GM19043 (cell line): ENCODE measurements around the gene C4A.
"Not testable (repeated sequence)": the region's sequence is repeated elsewhere in the genome, so short reads cannot be mapped to it uniquely, and the experiment has no call there.

Experiments
- ATAC-seq: cut with Tn5 transposase; IDR thresholded peaks from one replicate; pipeline ENCODE4 v1.9.1; 2021; ENCODE audit warnings: low read depth; ENCODE audit not compliant: unreplicated experiment

Gene C4A

DNA sequence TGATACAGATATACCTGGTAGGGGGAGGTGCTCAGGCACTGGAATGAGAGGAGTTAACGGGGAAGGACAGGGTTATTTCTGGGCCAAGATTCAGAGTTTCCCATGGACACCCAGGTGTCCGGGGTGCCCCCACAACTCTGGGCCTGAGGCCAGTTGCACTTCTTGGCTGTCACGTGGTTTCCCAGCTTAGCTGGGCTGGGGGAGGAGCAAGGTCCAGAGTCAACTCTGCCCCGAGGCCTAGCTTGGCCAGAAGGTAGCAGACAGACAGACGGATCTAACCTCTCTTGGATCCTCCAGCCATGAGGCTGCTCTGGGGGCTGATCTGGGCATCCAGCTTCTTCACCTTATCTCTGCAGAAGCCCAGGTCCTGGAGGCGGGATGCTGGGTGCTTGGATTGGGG, 32.7 kb downstream of the C4A start, which contains the start of gene C4B:
Gene C4B, plus strand, starts transcription at position 249 of the 400 bp plus-strand sequence. Its CDS starts 51 bp downstream, at position 300.
- not testable (repeated sequence) for ATAC-seq

DNA sequence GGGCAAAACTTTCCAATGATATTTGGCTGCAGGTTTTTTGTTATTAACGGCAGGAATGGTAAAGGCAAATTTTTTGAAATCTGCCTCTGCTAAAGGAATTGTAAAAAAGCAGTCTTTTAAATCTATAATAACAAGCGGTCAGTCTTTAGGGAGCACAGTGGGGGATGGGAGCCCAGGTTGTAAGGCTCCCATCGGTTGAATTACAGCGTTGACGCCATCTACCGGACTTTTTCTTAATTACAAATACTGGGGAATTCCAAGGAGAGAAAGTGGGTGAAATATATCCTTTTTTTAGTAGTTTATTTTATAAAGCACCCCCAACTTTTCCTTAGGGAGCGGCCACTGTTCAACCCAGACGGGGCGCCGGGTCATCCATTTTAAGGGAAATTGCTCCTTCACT, 40.2 kb downstream of the C4A start:
- not testable (repeated sequence) for ATAC-seq

DNA sequence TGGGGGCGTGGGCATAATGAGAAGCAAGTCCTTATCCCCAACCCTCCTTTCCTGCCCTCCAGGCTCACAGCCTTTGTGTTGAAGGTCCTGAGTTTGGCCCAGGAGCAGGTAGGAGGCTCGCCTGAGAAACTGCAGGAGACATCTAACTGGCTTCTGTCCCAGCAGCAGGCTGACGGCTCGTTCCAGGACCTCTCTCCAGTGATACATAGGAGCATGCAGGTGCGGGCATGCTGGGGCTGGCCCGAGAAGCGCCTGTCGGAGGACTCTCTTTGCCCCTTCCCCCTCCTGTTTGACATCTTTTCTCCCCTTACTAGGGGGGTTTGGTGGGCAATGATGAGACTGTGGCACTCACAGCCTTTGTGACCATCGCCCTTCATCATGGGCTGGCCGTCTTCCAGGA, 46.8 kb downstream of the C4A start:
- not testable (repeated sequence) for ATAC-seq

DNA sequence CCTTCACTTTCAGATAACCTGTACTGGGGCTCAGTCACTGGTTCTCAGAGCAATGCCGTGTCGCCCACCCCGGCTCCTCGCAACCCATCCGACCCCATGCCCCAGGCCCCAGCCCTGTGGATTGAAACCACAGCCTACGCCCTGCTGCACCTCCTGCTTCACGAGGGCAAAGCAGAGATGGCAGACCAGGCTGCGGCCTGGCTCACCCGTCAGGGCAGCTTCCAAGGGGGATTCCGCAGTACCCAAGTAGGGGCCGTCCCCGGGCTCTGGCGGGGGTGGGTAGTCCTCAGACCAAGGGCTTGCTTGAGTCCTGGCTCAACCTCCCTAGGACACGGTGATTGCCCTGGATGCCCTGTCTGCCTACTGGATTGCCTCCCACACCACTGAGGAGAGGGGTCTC, 47.7 kb downstream of the C4A start:
- ATAC-seq: not testable (repeated sequence)

DNA sequence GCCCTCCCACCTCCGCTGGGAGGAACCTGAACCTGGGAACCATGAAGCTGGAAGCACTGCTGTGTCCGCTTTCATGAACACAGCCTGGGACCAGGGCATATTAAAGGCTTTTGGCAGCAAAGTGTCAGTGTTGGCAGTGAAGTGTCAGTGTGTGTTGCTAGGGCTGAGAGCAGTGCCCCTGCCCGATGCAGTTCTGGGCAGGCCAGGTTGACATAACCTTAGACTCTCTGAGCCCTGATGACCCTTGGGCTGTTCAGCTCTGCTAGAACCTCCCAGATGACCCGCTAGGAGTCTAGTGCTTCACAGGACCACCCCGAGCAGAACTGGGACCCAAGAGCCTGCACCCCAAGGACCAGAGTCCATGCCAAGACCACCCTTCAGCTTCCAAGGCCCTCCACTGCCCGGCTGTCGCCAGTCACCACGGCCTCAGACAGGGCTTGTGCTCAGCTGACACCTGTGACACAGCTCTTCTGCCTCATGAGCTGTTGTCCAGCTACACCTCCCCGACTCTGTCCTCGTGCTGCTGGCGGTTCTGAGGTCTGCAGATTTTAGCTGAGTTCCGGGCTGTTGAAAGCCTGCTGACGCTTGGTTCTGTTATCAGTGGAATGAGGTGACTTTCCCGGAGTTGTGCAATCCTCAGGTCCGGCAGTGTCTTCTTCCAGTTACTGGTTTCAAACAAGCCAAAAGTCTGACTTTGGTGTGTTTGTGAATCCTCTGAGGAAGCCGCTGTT, 53.6 kb downstream of the C4A start:
- not testable (repeated sequence) for ATAC-seq

DNA sequence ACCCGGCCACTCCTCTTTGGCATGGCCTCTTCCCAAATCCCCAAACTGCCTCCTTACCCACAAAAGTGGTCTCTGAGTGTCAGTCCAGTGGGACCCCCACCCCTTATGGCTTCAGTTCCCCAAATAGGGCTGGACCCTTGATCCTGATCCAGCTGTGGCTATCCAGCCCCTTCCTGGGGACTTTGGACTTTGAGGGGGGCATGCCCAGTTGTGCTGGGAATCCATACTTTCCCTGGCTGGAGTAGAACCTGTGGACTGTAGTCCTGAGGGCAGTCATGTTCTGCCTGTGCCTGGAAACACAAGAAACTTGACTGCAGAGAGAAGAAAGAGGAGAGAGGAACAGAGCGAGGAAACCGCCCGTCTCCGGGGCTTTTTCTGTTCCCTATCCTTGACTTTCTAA, 55.3 kb downstream of the C4A start:
- ATAC-seq: not testable (repeated sequence)

DNA sequence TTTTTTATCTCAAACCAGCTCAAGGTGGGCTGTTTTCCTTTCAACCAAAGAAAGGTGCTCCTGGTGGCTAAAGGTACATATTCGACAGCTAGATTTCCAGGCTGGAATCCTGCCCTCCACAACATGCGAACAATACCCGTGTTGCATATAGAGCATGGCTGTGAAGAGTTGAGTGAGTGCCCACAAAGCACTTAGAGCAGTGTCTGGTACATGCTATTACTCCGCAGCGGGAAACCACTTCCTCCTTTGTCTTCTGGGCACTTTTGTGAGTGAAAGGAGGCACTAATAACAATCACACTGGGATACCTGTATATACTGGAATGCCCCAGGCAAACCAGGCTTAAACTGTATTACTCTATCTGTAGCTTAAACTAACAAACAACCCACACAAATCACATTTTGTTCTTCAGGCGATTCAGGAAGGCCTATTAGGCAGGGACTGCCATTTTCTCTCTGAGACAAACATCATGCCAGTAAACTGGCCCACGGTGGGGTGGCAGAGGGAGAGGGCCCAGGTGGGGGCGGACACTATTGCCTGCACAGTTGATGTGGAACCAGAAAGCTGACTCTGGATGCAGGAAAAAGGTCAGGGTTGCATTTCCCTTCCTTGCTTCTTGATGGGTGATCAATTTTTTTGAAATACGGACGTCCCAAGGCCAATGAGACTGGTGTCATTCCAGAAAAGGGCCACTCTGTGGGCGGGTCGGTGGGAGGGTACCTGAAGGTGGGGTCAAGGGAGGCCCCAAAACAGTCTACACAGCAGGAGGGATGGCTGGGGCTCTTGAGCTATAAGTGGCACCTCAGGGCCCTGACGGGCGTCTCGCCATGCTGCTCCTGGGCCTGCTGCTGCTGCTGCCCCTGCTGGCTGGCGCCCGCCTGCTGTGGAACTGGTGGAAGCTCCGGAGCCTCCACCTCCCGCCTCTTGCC, 56.0 kb downstream of the C4A start, which contains the start of gene CYP21A2:
Gene CYP21A2, plus strand, starts transcription at position 818 of the 927 bp plus-strand sequence. Its CDS starts 8 bp downstream, at position 826.
- not testable (repeated sequence) for ATAC-seq

DNA sequence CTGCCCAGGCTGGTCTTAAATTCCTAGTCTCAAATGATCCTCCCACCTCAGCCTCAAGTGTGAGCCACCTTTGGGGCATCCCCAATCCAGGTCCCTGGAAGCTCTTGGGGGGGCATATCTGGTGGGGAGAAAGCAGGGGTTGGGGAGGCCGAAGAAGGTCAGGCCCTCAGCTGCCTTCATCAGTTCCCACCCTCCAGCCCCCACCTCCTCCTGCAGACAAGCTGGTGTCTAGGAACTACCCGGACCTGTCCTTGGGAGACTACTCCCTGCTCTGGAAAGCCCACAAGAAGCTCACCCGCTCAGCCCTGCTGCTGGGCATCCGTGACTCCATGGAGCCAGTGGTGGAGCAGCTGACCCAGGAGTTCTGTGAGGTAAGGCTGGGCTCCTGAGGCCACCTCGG, 57.0 kb downstream of the C4A start:
- ATAC-seq: not testable (repeated sequence)

DNA sequence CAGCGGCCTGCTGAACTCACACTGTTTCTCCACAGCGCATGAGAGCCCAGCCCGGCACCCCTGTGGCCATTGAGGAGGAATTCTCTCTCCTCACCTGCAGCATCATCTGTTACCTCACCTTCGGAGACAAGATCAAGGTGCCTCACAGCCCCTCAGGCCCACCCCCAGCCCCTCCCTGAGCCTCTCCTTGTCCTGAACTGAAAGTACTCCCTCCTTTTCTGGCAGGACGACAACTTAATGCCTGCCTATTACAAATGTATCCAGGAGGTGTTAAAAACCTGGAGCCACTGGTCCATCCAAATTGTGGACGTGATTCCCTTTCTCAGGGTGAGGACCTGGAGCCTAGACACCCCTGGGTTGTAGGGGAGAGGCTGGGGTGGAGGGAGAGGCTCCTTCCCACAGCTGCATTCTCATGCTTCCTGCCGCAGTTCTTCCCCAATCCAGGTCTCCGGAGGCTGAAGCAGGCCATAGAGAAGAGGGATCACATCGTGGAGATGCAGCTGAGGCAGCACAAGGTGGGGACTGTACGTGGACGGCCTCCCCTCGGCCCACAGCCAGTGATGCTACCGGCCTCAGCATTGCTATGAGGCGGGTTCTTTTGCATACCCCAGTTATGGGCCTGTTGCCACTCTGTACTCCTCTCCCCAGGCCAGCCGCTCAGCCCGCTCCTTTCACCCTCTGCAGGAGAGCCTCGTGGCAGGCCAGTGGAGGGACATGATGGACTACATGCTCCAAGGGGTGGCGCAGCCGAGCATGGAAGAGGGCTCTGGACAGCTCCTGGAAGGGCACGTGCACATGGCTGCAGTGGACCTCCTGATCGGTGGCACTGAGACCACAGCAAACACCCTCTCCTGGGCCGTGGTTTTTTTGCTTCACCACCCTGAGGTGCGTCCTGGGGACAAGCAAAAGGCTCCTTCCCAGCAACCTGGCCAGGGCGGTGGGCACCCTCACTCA, 57.7 kb downstream of the C4A start:
- not testable (repeated sequence) for ATAC-seq

DNA sequence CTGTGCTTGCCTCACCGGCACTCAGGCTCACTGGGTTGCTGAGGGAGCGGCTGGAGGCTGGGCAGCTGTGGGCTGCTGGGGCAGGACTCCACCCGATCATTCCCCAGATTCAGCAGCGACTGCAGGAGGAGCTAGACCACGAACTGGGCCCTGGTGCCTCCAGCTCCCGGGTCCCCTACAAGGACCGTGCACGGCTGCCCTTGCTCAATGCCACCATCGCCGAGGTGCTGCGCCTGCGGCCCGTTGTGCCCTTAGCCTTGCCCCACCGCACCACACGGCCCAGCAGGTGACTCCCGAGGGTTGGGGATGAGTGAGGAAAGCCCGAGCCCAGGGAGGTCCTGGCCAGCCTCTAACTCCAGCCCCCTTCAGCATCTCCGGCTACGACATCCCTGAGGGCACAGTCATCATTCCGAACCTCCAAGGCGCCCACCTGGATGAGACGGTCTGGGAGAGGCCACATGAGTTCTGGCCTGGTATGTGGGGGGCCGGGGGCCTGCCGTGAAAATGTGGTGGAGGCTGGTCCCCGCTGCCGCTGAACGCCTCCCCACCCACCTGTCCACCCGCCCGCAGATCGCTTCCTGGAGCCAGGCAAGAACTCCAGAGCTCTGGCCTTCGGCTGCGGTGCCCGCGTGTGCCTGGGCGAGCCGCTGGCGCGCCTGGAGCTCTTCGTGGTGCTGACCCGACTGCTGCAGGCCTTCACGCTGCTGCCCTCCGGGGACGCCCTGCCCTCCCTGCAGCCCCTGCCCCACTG, 58.6 kb downstream of the C4A start:
- ATAC-seq: not testable (repeated sequence)

DNA sequence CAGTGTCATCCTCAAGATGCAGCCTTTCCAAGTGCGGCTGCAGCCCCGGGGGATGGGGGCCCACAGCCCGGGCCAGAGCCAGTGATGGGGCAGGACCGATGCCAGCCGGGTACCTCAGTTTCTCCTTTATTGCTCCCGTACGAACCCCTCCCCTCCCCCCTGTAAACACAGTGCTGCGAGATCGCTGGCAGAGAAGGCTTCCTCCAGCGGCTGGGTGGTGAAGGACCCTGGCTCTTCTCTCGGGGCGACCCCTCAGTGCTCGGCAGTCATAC, 59.1 kb downstream of the C4A start:
- not testable (repeated sequence) for ATAC-seq

DNA sequence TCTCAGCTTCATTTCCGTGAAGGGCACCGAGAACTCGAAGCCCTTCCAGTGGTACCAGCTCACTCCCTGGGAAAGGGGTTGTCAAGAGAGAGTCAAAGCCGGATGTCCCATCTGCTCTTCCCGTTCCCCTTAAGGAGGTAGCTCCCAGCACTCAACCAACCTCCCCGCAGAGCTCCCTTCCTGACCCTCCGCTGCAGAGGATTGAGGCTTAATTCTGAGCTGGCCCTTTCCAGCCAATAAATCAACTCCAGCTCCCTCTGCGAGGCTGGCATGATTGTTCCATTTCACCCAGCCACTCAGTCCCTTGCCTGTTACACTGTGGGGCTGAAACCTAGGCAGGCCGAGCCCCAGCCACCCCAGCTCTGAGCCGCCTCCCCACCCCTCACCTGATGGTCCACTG, 59.5 kb downstream of the C4A start:
- not testable (repeated sequence) for ATAC-seq

DNA sequence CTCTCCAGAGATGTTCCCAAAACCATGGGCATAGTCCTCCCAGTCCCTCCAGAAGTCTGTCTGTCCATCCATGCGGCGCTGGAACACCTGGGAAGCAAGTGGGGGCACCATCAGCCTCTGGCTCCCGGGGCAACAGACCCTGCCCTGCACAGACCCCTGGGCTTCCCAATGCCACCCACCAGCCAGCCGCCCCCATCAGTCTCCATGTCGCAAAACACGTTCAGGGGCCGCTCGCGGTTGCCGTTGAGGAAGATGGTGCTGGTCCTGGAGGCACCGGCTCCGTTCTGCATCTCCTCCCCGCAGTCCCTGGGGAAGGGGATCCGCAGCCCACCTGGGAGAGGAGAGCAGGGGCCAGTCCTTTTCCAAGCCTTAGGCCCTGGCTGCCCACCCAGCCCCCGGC, 60.4 kb downstream of the C4A start:
- not testable (repeated sequence) for ATAC-seq

DNA sequence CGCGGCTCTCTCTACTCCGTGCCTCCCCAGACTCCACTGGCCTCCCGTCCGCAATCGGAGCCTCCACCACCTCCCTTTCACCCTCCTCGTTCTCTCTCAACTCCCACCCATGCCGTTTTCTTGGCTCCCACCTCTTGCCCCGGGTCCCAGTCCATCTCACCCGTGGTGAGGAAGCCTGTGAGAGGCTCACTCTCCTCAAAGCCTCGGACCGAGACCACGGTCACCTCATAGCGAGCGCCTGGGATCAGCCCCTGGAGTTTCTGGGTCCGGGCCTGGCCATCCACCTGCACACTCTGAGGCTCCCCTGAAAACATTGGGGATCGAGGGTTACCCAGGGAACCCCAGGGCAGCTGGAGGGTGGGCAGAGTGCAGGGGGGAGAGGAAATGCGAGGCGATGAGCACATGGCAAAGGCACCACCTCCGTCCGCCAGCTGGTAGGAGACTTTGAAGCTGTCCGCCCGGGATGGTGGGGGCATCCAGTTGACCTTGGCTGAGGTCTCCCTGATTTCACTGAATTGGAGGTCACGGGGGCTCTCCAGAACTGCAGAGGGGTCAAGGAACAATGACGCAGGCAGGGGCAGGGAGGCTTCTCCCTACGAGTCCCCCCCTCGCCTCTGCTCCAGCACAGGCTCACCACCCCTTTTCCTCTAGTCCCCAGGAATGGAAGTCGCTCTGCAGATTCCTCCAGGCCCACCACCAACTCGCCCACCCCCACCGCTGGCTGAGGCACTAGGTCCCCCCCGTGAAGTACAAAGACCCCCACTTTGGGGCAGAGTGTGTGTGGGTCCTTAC, 61.9 kb downstream of the C4A start:
- not testable (repeated sequence) for ATAC-seq

DNA sequence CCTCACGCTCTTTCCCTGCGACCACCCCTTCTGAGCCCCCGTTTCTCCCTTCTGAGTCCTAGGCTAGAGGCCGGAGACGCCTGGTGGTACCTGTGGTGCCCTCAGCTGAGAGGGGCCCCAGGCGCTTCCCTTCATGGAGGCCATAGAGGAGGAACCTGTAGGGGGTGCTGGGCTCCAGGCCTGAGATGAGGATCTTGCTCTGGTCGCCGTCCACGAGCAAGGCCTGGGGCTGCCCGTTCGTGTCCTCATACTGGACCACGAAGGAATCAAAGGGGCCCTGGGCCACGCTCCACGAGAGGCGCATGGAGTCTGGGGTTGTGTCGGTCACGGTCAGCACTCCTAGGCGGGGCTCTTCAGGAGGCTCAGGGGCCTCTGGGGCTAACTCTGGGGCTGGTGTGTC, 63.1 kb downstream of the C4A start:
- ATAC-seq: not testable (repeated sequence)

DNA sequence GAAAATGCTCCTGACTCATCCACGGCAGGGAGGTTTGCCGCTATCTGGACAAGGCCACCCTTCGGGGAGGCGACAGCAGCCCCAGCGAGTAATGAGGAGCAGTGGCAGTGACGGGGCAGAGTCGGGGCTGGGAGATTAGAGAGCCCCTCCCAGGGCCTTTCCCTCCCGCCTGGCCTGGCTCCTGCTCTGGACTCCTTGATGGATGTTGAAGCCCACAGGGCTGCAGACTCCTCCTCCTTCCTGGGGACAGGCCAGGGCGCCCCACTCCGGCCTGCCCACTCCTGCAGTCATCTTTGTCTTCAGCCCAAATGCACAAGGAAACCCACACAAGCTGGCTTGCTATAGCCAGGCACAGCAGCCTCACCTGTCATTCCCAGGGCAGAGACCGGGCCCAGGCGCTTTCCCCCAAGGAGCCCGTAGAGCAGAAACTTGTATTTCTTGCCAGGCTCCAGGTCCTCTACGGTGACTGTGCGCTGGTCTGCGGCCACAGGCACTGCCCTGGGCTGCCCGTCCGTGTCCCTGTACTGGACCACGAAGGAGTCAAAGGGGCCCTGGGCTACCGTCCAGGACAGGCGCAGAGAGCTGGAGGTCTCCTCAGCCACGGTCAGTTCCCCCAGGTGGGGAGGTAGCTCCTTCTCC, 64.1 kb downstream of the C4A start:
- no peak for ATAC-seq

DNA sequence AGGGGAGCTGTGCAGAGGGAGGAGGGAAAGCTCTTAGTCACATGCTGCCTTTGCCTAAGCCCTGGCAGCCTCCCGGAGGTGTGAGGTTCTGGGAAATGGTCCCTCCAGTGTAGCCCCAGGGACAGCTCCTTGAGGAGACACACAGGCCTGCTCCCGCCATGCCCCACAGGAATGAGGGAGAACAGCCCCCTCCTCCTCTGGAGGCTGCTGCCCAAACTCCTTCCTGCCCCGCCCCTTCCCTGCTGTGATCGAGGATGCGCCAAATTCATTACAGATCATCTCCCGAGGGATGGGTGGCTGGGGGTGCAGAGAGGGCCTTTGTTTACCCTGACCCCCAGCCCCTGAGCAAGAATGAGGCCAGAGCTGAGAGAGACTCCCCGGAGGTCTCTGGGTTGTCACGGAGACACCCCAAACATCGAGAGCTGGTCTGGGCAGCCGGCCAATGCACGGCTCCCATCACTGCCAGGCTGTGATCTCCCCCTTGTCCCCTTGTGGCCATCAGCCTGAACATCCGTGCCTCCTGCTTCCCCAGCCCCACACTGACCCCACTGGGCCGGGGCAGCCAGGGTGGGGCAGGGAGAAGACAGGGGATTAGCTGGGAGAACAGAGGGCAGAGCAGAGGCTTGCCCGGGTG, 64.7 kb downstream of the C4A start:
- no peak for ATAC-seq

DNA sequence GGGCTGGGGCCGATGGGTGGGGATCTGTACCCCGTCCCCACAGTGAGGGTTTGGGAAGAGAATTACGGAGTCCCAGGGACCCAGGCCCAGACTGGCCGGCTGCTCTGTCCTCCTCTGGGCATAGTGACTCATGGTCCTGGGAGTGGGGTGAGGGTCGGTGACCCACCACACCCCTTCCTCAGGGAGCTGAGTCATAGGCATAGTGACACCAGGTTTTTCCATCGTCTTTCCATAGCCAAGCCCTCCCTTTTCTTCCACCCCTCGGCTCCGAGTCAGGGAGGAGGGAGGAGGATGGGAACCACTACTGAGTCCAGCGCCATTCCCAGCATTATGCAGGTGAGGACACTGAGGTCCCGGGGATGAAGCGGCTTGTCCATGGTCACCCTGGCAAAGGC, 65.2 kb downstream of the C4A start:
- ATAC-seq: no peak
